ENCODE data around the gene COL9A3.

Gene COL9A3

DNA sequence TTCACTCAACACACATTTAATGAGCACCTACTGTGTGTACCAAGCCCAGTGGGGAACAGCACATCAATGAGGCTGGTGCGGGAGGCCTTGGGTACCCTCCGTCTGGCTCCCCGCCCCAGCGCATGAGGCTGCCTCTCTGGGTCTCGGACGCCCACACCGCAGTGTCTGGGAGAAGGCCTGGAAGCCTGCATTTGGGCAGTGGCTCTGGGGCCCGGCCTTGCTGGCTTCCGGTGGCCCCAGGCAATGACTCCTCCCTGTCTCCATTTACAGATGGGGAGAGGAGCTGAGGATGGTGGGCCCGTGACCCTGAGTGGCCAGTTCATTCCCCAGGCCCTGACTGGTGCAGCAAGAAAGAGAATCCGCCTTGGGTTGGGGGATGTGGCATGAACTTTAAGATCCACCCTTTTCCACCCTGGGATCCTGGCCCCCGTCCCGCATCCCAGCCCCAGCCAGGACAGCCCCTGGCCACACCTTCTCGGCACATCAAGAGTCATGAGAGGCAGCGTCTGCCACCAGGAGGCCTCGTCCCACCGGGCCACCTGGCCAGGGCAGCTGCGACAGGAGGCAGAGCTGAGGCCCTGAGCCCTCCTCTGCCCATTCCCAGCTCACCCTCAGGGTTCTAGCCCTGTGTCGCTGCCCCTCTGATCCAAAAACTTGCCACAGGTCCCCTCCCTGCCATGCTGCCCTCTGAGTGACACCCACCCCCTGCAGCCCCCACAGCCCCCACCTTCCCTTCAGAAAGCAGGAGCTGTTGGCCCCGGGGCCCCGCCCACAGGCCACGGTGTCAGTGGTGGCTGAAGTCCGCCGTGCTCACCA, 38.0 kb upstream of the COL9A3 start:
- no peak for DNase-seq

DNA sequence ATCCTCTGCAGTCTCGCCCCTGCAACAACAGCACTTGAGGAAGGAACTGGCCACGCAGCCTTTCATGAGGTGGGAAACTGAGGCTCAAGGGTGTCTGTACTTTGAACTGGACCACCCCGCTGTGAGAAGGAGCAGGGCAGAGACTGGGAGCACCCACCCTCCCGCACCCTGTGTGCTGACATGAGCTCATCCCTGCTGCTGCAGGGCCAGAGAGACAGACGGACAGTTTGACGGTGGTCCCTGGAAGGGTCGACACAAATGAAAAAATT, 37.5 kb upstream of the COL9A3 start:
- no peak for DNase-seq

GRCh38 chr20:62780204-62780603, 36.6 kb upstream of the COL9A3 start:
- DNase-seq: no peak

- no peak for DNase-seq
These were observed 36.2 kb upstream of the COL9A3 start for GRCh38 chr20:62780696-62781095.

- DNase-seq: no peak
These were observed 34.5 kb upstream of the COL9A3 start for GRCh38 chr20:62782149-62782892.

DNA sequence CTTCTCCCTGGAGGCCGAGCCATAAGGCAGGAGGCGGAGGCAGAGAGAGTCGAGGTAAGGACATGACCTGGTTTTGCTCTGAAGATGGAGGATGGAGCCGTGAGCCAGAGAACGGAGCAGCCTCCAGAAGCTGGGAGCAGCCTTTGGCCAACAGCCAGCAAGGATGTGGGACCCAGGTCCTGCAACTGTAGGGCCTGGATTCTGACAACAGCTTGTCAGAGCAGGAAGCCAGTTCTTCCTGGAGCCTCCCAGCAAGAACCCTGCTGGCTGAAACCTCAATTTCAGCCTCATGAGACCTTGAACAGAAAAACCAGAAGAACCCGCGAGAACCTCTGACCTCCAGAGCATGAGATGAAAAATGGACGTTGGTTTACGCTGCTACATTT, 34.0 kb upstream of the COL9A3 start:
- no peak for DNase-seq

DNA sequence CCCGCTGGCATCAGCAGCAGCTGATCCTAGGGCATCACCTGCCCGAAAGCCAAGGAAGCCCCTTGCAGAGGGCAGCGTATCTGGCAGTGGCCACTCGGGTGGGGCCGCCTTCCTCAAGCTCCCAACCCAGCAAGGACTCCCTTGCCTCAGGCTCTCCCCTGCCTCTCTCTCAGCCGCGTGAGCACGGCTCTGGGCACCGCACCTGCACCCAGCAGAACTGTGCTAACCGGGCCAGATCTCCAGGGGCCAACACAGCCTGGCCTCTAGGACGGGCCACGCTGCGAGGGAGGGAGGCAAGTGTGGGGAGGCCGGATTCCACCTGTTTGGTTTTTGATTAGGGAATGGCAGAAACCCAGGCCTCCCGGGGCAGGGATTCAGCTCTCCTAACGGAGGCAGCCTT, 32.4 kb upstream of the COL9A3 start:
- no peak for DNase-seq

GRCh38 chr20:62785393-62785792, 31.5 kb upstream of the COL9A3 start:
- DNase-seq: no peak

GRCh38 chr20:62786157-62786556, 30.7 kb upstream of the COL9A3 start:
- DNase-seq: no peak

DNA sequence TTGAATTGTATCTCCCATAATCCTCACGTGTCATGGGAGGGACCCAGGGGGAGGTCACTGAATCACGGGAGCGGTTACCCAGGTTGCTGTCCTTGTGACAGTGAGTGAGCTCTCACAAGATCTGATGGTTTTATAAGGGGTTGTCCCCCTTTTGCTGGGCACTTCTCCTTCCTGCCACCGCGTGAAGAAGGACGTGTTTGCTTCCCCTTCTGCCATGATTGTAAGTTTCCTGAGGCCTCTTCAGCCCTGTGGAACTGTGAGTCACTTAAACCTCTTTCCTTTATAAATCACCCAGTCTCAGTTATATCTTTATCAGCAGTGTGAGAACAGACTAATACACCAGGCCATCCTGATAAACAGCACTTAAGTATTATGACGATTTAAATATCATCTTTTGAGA, 29.5 kb upstream of the COL9A3 start:
- DNase-seq: no peak

- no peak for DNase-seq
These were observed 29.0 kb upstream of the COL9A3 start for GRCh38 chr20:62787866-62788265.

GRCh38 chr20:62788607-62789006, 28.2 kb upstream of the COL9A3 start:
- DNase-seq: no peak

DNA sequence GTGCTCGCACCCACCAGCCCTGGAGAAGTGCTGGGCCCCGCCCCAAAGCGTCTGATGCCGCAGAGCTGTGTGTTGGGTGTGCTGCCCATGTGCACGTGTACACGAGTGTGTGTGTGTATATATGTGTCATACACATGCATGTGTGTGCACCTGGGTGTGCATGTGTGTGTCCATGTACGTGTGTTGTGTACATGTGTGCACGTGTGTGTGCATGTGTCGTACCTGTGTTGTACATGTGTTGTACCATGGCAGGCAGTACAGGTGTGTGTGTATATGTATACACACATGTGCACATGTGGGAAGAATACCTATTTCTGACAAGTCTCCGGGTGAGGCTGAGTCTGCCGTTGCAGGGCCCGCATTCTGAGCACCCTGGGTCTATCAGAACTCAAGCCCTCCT, 26.8 kb upstream of the COL9A3 start:
- DNase-seq: no peak

DNA sequence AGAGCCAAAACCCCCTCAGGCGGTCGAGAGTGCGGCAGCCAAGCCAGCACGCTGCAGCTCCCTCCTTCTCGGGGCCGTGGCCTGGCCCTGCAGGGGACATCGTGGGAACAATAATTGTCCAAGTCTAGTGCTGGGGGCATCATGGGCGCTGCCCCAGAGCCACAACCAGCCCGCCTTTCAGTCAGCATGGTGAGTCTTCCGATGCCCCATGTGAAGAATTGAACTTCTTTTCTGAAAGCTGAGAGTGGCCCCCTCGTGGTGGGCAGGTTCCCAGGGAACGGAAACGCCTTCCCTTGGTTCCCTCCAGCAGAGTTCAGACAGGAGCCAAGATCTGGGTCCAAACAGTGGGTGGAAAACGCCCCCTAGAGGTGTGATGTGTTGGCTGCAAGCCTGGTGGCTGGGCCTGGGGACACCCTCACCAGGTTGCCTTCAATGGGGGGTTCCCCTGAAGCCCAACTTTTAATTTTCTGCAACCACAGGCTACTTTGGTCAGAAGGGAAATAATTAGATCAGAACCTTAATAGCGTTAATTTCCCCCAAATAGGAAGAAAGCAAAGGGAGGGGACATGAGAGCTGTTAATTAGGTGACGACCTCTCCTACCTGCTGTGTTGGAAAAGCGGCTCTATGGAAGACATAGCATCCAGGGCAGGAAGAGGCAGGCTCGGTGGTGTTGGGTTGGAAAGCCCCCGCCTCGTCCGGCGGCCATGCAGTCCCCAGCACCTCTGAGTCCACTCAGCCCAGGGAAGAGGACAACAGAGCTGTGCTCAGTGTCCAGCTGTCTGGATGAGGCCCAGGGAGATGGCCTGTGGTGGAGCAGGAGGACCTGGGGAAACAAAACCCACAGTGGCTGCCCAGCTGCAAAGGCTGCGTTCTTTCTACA, 25.3 kb upstream of the COL9A3 start:
- peak; percentile 86 for DNase-seq

DNA sequence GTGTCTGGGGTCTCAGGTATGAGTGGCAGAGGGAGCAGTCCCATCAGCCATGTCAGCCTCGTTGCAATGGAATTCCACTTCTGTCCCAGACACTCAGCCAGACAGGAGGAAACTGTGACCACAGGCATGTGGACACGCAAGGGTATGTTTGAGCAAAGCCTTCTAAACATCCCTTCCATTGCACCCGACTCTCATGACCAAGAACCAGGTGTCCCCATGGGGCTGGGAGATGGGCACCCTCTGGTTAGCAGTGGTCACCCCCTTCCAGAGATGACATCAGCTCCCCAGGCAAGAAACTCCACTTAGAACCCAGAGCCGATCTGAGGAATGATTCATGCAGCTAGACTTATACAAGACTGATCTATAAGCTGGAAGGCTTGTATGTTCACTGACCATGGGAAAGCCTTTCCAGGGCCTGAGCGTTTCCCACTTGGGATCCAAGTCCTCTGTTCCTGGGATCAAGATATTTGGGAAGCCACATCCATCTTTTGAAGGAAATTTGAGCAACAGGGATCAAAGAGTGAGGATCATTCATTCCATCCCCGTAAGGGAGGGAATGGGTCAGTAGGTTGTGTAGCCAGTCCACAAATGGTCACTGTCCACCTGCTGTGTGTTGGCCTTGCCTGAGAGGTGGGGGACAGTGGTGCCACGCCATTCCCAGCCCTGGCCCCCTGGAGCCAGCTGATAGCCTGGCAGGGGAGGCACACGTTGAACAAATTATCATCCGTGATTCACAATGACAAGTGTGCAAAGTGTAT, 24.5 kb upstream of the COL9A3 start:
- no peak for DNase-seq

GRCh38 chr20:62792940-62793756, 23.7 kb upstream of the COL9A3 start:
- DNase-seq: no peak

DNA sequence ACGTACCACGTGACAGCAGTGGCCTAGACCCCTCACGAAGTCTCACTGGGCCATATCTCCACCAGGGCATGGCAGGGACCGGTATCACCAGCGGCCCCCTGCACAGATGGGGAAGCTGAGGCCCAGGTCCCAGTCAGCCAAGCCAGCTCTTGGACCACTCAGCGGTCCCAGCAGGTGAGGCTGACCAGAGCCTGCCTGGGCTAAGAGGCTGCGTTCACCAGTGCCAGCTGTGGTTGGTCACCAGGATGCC, 23.2 kb upstream of the COL9A3 start:
- no peak for DNase-seq

- DNase-seq: peak; percentile 98
These were observed 22.7 kb upstream of the COL9A3 start for GRCh38 chr20:62794007-62794724.

DNA sequence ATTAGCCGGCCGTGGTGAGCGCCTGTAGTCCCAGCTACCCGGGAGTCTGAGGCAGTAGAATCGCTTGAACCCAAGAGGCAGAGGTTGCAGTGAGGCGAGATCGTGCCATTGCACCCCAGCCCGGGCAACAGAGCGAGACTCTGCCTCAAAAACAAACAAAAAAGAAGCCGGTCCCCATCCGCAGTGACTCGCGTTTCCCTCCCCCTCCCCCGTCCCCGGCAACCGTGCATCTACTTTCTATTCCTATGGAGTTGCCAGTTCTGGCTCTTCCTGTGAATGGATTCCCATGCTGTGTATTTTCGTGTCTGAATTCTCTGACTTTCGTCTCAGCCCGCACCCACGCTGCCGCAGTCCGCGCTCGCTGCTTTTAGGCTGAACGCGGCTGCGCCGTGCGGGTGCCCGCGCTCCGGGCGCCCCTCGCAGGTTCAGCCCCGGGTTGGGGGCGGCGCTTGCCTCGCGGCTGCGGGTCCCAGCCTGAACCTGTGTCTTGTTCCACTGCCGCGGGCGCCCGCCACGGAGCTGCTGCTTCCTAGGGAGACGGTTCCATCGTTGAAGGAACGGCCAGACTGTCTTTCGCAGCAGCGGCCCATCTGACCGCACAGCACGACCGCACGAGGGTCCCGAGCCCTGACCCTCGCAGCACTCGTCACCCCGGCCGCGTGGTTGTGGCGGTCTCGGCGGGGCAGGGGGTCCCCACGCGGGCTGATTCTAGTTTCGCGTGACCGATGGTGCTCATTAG, 21.7 kb upstream of the COL9A3 start:
- DNase-seq: peak; percentile 87

GRCh38 chr20:62796699-62797491, 20.0 kb upstream of the COL9A3 start:
- no peak for DNase-seq
